ENCODE data around the gene FLRT2.

DNA sequence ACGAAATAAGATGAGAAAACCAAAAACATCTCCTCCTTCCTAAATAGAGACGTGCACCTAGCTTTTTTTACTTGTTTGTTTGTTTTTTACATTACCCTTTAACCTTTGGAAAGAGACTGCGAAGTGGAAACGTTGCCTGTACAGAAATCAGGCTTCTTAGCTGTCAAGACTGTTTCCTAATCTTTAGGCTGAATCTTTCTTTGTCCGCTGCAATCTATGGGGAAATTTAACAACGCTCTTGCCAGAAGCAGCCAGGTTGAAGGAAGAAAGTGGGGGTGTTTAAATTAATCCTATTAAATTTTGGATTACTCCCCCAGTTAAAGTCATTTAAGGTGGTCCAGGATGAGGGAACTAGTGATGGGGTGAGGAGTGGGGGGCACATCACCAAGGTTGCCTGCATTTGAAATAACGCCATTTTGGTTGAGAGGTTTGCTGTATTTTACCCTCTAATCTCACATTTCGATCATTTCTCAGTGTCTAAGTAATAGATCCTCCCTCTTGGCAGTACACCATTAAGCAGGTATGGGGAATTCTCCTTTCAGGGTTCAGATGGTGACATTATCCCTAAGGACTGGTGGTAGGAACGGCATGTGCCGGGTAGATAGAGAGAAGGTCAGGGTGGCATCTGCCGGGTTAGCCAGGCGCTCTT, 2.6 kb downstream of the FLRT2 start:
- TF ChIP-seq, protein P1, sequence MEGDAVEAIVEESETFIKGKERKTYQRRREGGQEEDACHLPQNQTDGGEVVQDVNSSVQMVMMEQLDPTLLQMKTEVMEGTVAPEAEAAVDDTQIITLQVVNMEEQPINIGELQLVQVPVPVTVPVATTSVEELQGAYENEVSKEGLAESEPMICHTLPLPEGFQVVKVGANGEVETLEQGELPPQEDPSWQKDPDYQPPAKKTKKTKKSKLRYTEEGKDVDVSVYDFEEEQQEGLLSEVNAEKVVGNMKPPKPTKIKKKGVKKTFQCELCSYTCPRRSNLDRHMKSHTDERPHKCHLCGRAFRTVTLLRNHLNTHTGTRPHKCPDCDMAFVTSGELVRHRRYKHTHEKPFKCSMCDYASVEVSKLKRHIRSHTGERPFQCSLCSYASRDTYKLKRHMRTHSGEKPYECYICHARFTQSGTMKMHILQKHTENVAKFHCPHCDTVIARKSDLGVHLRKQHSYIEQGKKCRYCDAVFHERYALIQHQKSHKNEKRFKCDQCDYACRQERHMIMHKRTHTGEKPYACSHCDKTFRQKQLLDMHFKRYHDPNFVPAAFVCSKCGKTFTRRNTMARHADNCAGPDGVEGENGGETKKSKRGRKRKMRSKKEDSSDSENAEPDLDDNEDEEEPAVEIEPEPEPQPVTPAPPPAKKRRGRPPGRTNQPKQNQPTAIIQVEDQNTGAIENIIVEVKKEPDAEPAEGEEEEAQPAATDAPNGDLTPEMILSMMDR (conservative IDR thresholded peaks at IDR 0.05), result no peak
- TF ChIP-seq ZFX (IDR thresholded peaks at IDR 0.05), result no peak

Data from C4-2B (cell line).